A673 (cell line): ENCODE measurements around the gene MIEF2. TPM values are rescaled to one million over a fixed set of nuclear protein-coding genes. Genes with fewer than 3 reads are reported as not detected.

Experiments
- BruUV-seq: library from RNA; stranded (reverse); fragments of 400-500 nt; replicated peaks from 2 replicates; lab custom pipeline; 2021; lab: Mats Ljungman, UMichigan
- CTCF ChIA-PET: fragments of 300-600 bp; sonication (Branson Sonifier 250); formaldehyde crosslinking; loops from one replicate; lab custom pipeline; 2022; ENCODE audit warnings: antibody characterized with exemption; lab: Charles Lee
- POLR2A ChIA-PET: fragments of 300-600 bp; sonication (Branson Sonifier 250); formaldehyde crosslinking; loops from one replicate; lab custom pipeline; 2022; ENCODE audit warnings: antibody characterized with exemption; ENCODE audit not compliant: low non-redundant PET; lab: Charles Lee
- DNase-seq: peaks from one replicate; pipeline ENCODE4 v3.0.0-alpha.2; 2015; ENCODE audit warnings: low spot score
- H3K27ac ChIP-seq: fragments of 200-600 bp; sonication (generic); 2 replicates; pipeline ENCODE4 v1.5.1; 2016; ENCODE audit warnings: mixed run types, low read depth, mild to moderate bottlenecking, mixed read lengths, antibody characterized with exemption, low read length; ENCODE audit not compliant: poor library complexity, severe bottlenecking
- H3K27me3 ChIP-seq: fragments of 200-600 bp; sonication (generic); replicated peaks from 2 replicates; pipeline ENCODE4 v1.6.1; 2017; ENCODE audit warnings: mixed run types, low read depth, mild to moderate bottlenecking, mixed read lengths, antibody characterized with exemption, low read length; ENCODE audit not compliant: insufficient read depth, poor library complexity
- H3K36me3 ChIP-seq: fragments of 200-600 bp; sonication (generic); 2 replicates; pipeline ENCODE4 v1.6.1; 2016; ENCODE audit warnings: mixed run types, mild to moderate bottlenecking, mixed read lengths, antibody characterized with exemption, low read length; ENCODE audit not compliant: insufficient read depth, poor library complexity, severe bottlenecking
- H3K4me1 ChIP-seq: fragments of 200-600 bp; sonication (generic); 2 replicates; pipeline ENCODE4 v1.6.1; 2017; ENCODE audit warnings: mixed run types, mild to moderate bottlenecking, mixed read lengths, antibody characterized with exemption, low read length; ENCODE audit not compliant: insufficient read depth, poor library complexity, severe bottlenecking
- H3K4me3 ChIP-seq: fragments of 200-600 bp; sonication (generic); 2 replicates; pipeline ENCODE4 v1.5.1; 2016; ENCODE audit warnings: low read depth, mixed run types, mild to moderate bottlenecking, mixed read lengths, low read length; ENCODE audit not compliant: poor library complexity, severe bottlenecking
- H3K9me3 ChIP-seq: fragments of 200-600 bp; sonication (generic); 2 replicates; pipeline ENCODE4 v1.6.1; 2016; ENCODE audit warnings: mixed run types, low read depth, mild to moderate bottlenecking, mixed read lengths, antibody characterized with exemption, low read length; ENCODE audit not compliant: poor library complexity, severe bottlenecking
- EZH2 ChIP-seq: fragments of 200-600 bp; sonication (generic); IDR thresholded peaks from 2 replicates; pipeline ENCODE4 v1.6.1; 2017; ENCODE audit warnings: borderline replicate concordance, low read depth, mild to moderate bottlenecking, mixed read lengths, antibody characterized with exemption, low read length; ENCODE audit not compliant: poor library complexity, severe bottlenecking
- intact Hi-C: fragments of 100-400 bp; cut with micrococcal nuclease; formaldehyde crosslinking; loops from one replicate; pipeline ENCODE4 v1.10.0; 2022; ENCODE audit not compliant: unreplicated experiment
- total RNA-seq: library from RNA; stranded (reverse); gene quantifications from 2 replicates; pipeline ENCODE4 v1.2.3, GENCODE V29; 2021
- TF ChIP-seq, protein P1 (sequence below): fragments of 300-800, 200-600 bp; sonication (generic); conservative IDR thresholded peaks from 2 replicates; pipeline ENCODE4 v1.5.1; 2017; ENCODE audit warnings: low read depth, mild to moderate bottlenecking, antibody characterized with exemption, low read length, moderate library complexity, mixed read lengths

Gene MIEF2
- total RNA-seq, 1 experiment from 2014 or later: 8.1 TPM

- no peak for TF ChIP-seq EZH2
- TF ChIP-seq, protein P1, sequence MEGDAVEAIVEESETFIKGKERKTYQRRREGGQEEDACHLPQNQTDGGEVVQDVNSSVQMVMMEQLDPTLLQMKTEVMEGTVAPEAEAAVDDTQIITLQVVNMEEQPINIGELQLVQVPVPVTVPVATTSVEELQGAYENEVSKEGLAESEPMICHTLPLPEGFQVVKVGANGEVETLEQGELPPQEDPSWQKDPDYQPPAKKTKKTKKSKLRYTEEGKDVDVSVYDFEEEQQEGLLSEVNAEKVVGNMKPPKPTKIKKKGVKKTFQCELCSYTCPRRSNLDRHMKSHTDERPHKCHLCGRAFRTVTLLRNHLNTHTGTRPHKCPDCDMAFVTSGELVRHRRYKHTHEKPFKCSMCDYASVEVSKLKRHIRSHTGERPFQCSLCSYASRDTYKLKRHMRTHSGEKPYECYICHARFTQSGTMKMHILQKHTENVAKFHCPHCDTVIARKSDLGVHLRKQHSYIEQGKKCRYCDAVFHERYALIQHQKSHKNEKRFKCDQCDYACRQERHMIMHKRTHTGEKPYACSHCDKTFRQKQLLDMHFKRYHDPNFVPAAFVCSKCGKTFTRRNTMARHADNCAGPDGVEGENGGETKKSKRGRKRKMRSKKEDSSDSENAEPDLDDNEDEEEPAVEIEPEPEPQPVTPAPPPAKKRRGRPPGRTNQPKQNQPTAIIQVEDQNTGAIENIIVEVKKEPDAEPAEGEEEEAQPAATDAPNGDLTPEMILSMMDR: no peak
- BruUV-seq: TSS peak; percentile 85
- Histone ChIP-seq H3K36me3 (peaks cover 29% of the 10 kb centered on the region), H3K4me1 (no peaks in the 10 kb centered on the region), H3K4me3 (no peak overlapping the region), H3K27me3 (no peaks in the 10 kb centered on the region), H3K27ac (no peak overlapping the region), H3K9me3 (no peaks in the 10 kb centered on the region)
- ChIA-PET CTCF (no interaction called here), POLR2A (no interaction called here)
- intact Hi-C loops: no loop called here
- DNase-seq: no peak
Observed at GRCh38 chr17:18245038-18245776, 15.3 kb upstream of the MIEF2 start.

- H3K4me3 ChIP-seq: no peak overlapping the region
- H3K9me3 ChIP-seq: no peaks in the 10 kb centered on the region
- intact Hi-C loops: no loop called here
- H3K27me3 ChIP-seq: no peaks in the 10 kb centered on the region
- POLR2A ChIA-PET: no interaction called here
- no peak for DNase-seq
- H3K27ac ChIP-seq: no peak overlapping the region
- CTCF ChIA-PET: no interaction called here
- TF ChIP-seq, protein P1: no peak
- no peak for TF ChIP-seq EZH2
- no peaks in the 10 kb centered on the region for H3K4me1 ChIP-seq
- peaks cover 34% of the 10 kb centered on the region for H3K36me3 ChIP-seq
- BruUV-seq: no TSS peak
Observed at GRCh38 chr17:18246109-18246725, 14.2 kb upstream of the MIEF2 start.

DNA sequence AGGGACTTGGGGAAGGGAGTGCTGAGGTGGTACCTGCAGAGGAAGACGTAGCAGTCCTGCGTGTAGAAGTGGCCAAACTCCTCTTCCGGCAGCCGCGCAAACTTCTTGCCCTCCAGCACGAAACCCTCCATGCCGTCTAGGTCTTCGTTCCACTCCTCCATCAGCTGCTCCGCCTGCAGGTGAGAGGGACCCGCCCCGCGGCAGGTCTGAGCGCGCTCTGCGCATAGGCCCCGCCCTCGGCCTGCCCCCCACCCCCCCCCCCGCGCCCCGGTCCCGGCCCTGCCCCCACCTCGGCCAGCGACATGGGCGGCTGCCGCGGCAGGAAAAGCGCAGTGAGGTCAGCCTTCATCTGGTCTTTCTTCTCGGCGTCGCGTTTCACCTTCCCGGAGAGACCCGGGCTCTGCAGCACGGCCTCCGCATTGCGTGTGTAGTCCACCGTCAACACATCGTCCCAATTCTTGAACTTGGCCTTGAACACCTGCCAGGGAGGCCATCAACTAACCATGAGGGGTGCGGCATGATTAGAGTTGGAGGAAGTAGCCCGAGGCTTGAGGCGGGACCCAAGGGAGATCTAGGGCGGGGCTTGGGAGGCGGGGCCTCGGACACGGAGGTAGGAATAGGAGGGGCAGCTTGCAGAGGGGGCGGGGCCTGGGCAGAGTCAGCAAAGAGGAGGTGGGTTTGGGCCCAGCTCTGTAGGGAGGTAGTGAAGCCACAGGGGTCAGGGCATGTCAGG is 13.4 kb upstream of the MIEF2 start:
- ChIA-PET POLR2A (no interaction called here), CTCF (no interaction called here)
- no peaks in the 10 kb centered on the region for H3K27me3 ChIP-seq
- DNase-seq: peak; percentile 74
- intact Hi-C loops: no loop called here
- TF ChIP-seq EZH2: no peak
- TF ChIP-seq, protein P1: no peak
- no peaks in the 10 kb centered on the region for H3K4me1 ChIP-seq
- peaks cover 39% of the 10 kb centered on the region for H3K36me3 ChIP-seq
- no peaks in the 10 kb centered on the region for H3K9me3 ChIP-seq
- no peak overlapping the region for H3K4me3 ChIP-seq
- no peak overlapping the region for H3K27ac ChIP-seq
- no TSS peak for BruUV-seq
